GM06990 (cell line): ENCODE data around the gene DNAAF5.

Experiments used
- DNase-seq: peaks from one replicate; pipeline ENCODE4 v3.0.0-alpha.2; 2011; ENCODE audit not compliant: insufficient read length; ENCODE audit errors: extremely low read depth
- H3K27me3 ChIP-seq: replicated peaks from 2 replicates; pipeline ENCODE4 v1.6.0; 2011; ENCODE audit warnings: low read length; ENCODE audit not compliant: control insufficient read depth, insufficient read depth
- H3K36me3 ChIP-seq: 2 replicates; pipeline ENCODE4 v1.5.1; 2011; ENCODE audit warnings: low read length; ENCODE audit not compliant: control insufficient read depth, insufficient read depth
- H3K4me3 ChIP-seq: replicated peaks from 2 replicates; pipeline ENCODE4 v1.5.1; 2011; ENCODE audit warnings: low read depth, mild to moderate bottlenecking, control low read depth, low read length
- CTCF ChIP-seq: IDR thresholded peaks from 2 replicates; pipeline ENCODE4 v1.5.1; 2011; ENCODE audit warnings: low read length, control low read depth, mild to moderate bottlenecking, inconsistent platforms; ENCODE audit not compliant: insufficient read depth, poor library complexity, severe bottlenecking

Gene DNAAF5

DNA sequence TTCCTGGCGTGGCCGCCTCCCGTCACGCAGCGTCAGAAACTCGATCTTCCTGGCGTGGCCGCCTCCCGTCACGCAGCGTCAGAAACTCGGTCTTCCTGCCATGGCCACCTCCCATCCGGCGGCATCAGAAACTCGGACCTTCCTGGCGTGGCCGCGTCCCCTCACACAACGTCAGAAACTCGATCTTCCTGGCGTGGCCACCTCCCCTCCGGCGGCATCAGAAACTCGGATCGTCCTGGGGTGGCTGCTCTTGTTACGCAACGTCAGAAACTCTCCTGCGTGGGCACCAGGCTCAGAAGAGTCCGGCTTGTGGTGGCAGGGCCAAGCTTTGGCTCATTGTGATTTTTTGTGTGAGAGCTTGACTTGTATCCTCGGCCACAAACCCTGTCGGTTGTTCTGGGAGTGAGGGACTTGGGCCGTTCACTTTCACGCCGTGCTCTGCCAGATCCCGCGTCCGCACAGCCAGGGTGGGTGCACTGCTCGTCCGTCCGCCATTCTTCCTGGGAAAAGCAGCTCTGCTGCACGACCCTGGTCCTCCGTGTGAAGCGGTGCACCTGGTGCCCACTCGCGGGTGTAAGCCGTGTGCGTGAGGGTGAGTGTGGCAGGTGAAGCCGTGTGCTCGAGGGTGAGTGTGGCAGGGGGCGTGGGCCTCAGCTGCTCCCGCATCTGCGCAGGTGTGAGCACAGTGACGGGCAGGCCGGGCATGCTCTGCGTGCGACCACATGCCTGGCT is 56.4 kb downstream of the DNAAF5 start:
- Histone ChIP-seq H3K4me3 (no peak overlapping the region), H3K27me3 (no peaks in the 10 kb centered on the region), H3K36me3 (peaks cover 6% of the 10 kb centered on the region)
- DNase-seq, result no peak
- TF ChIP-seq CTCF, result no peak

- no peak for TF ChIP-seq CTCF
- Histone ChIP-seq H3K4me3 (no peak overlapping the region), H3K36me3 (peaks cover 3% of the 10 kb centered on the region), H3K27me3 (no peaks in the 10 kb centered on the region)
- no peak for DNase-seq
Observed at GRCh38 chr7:783556-784490, 57.3 kb downstream of the DNAAF5 start.

- TF ChIP-seq CTCF, result no peak
- peaks cover 3% of the 10 kb centered on the region for H3K36me3 ChIP-seq
- no peak for DNase-seq
- no peaks in the 10 kb centered on the region for H3K27me3 ChIP-seq
- no peak overlapping the region for H3K4me3 ChIP-seq
Observed at GRCh38 chr7:784971-785370, 58.5 kb downstream of the DNAAF5 start.

DNA sequence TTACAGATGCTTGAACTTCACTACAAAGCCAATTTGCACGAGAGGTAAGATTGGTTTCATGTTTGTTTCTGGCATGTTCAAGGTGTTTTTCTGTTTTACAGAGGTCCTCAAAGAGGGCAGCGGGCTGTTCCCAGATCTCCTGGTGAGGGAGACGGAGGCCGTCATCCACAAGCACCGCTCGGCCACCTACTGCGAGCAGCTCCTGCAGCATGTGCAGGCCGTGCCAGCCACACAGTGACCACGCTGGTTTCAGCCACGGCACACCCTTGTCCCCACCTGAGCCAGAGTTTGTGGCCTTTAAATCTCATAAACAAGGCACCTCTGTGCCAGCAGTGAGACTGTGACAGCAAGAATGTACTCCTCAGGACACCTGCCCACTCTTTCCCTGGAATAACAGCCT is 58.9 kb downstream of the DNAAF5 start:
- H3K36me3 ChIP-seq, result peaks cover 3% of the 10 kb centered on the region
- DNase-seq, result no peak
- no peak overlapping the region for H3K4me3 ChIP-seq
- TF ChIP-seq CTCF, result no peak
- H3K27me3 ChIP-seq, result no peaks in the 10 kb centered on the region

DNA sequence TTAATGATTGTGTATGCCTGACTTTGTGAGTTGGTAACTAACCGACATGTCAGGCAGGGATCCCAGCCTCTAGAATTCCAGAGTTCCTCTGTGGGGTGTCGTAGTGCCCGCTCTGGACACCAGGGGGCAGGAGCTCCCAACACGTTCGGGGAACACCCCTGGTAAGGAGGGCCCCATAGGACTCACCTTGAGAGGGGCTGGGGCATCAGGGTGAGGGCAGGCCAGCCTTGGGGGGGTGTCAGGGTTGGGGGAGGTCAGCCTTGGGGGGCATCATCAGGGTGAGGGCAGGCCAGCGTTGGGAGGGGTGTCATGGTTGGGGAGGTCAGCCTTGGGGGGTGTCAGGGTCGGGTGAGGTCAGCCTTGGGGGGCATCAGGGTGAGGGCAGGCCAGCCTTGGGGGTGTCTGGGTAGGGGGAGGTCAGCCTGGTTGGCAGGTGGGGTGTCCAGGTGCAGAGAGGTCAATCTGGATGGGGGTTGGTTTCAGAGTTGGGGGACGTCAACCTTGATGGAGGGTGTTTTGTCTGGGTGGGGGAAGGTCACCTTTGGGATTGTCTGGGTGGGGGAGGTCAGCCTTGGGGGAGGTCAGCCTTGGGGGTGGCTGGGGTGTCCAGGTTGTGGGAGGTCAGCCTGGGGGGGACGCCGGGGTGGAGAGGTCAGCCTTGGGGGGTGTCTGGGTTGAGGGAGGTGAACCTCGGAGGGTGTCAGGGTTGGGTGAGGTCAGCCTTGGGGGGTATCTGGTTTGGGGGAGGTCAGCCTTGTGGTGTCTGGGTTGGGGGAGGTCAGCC is 60.2 kb downstream of the DNAAF5 start:
- DNase-seq, result peak; percentile 48
- Histone ChIP-seq H3K36me3 (peaks cover 3% of the 10 kb centered on the region), H3K4me3 (no peak overlapping the region), H3K27me3 (no peaks in the 10 kb centered on the region)
- peak; percentile 91 for TF ChIP-seq CTCF
